Spleen (tissue), 11 donors: ENCODE results near the gene DBNL. TPM values are rescaled to one million over a fixed set of nuclear protein-coding genes. Genes with fewer than 3 reads are reported as not detected.
A peak's percentile ranks its signal among the peaks of the same experiment; 100 is the strongest.

ENCODE experiments used
- DNase-seq: peaks from one replicate; pipeline ENCODE4 v3.0.0-alpha.2; 2020
- H3K27ac ChIP-seq, 8 donors: fragments of 200-600 bp; sonication (generic) in 7 of 8; 1 replicate in 4 of 8; 2 replicates in 4 of 8; pipeline versions ENCODE4 v1.5.0 to v1.8.0; 2016 to 2021; ENCODE audit warnings: inconsistent platforms in 4 of 8, mild to moderate bottlenecking in 4 of 8, moderate library complexity in 1 of 8
- H3K27me3 ChIP-seq, 7 donors: fragments of 200-600 bp; sonication (generic) in 6 of 7; replicated peaks in 1 of 7; 1 replicate in 4 of 7; 2 replicates in 3 of 7; pipeline versions ENCODE4 v1.5.0 to v1.8.0; 2016 to 2021; ENCODE audit warnings: inconsistent platforms in 3 of 7, mild to moderate bottlenecking in 1 of 7
- H3K36me3 ChIP-seq, 6 donors: fragments of 200-600 bp; sonication (generic) in 5 of 6; 1 replicate in 4 of 6; 2 replicates in 2 of 6; pipeline versions ENCODE4 v1.5.0 to v1.8.0; 2016 to 2021; ENCODE audit warnings: inconsistent platforms in 2 of 6
- H3K4me1 ChIP-seq, 6 donors: fragments of 200-600 bp; sonication (generic) in 5 of 6; 1 replicate in 3 of 6; 2 replicates in 3 of 6; pipeline versions ENCODE4 v1.5.0 to v1.8.0; 2016 to 2021; ENCODE audit warnings: inconsistent platforms in 3 of 6
- H3K4me3 ChIP-seq, 8 donors: fragments of 200-600 bp; sonication (generic) in 7 of 8; 1 replicate in 4 of 8; 2 replicates in 4 of 8; pipeline versions ENCODE4 v1.5.0 to v1.8.0; 2016 to 2021; ENCODE audit warnings: inconsistent platforms in 4 of 8, mild to moderate bottlenecking in 4 of 8, moderate library complexity in 2 of 8
- H3K9me3 ChIP-seq, 8 donors: fragments of 200-600 bp; sonication (generic) in 7 of 8; 1 replicate in 4 of 8; 2 replicates in 4 of 8; pipeline versions ENCODE4 v1.5.0 to v1.8.0; 2016 to 2021; ENCODE audit warnings: inconsistent platforms in 4 of 8
- POLR2A ChIP-seq, 3 donors: fragments of 450-650 bp; IDR thresholded peaks; one replicate each; pipeline ENCODE4 v1.5.1; 2017; ENCODE audit warnings: antibody characterized with exemption in 3 of 3, mild to moderate bottlenecking in 1 of 3
- POLR2AphosphoS5 ChIP-seq, 3 donors: sonication (generic); formaldehyde crosslinking; IDR thresholded peaks; one replicate each; pipeline ENCODE4 v1.5.1; 2017; ENCODE audit warnings: antibody characterized with exemption in 3 of 3
- WGBS, 5 donors: extraction: QIAGEN DNeasy Blood & Tissue Kit in 3 of 5; methylation state at CpG; one replicate each; pipeline versions ENCODE4 v1.1.5 to v1.1.7; 2013 to 2018; 5-methylcytosine and 5-hydroxymethylcytosine counted together
- intact Hi-C: fragments of 100-400 bp; cut with DNase I; formaldehyde crosslinking; loops from one replicate; pipeline ENCODE4 v1.15.0; 2023; ENCODE audit warnings: low total_unique reads
- polyA plus RNA-seq, 3 donors: library from polyadenylated mRNA; stranded (reverse); fragments of 200-250 nt; gene quantifications; one replicate each; pipeline ENCODE4 v1.2.1, GENCODE V29; 2013
- total RNA-seq, 7 donors: library from RNA; depleted of rRNA in 3 of 7; stranded (reverse); fragments of >200 nt in 3 of 7; fragmentation: NEBNext Ultra II Directional in 4 of 7; extraction: Animal tissue kit (Norgen Biotek cat#: 25700) in 4 of 7; gene quantifications; one replicate each; pipeline versions ENCODE4 v1.1.0 to v1.2.1, GENCODE V29; 2016 to 2021
- TF ChIP-seq, protein P1 (sequence below), 11 experiments: fragments of 200-600 bp in 7 of 11; fragments of 450-650 bp in 4 of 11; sonication (generic) in 4 of 11; IDR thresholded peaks in 8 of 11; conservative IDR thresholded peaks in 3 of 11; 1 replicate in 7 of 11; 2 replicates in 4 of 11; pipeline versions ENCODE4 v1.4.0 to v1.8.0; 2016 to 2021; ENCODE audit warnings: antibody characterized with exemption in 11 of 11, inconsistent platforms in 4 of 11, mild to moderate bottlenecking in 1 of 11
- donor health status: healthy with polysubstance abuse.
- donor health status: DM: no; HTN: no; CAD: no; lungs with moderate emphysema.
- donor health status: DM: no; HTN: no; CAD: no.
- donor health status: Bipolar disorder and iron deficiency.
- donor health status: healthy.
- donor health status: DM: no; HTN: no; CAD: no.
- donor health status: DM: yes; HTN: yes; CAD: no.

Gene DBNL
- total and polyA plus RNA-seq, 10 donors = 118 to 257 (median 206) TPM

DNA sequence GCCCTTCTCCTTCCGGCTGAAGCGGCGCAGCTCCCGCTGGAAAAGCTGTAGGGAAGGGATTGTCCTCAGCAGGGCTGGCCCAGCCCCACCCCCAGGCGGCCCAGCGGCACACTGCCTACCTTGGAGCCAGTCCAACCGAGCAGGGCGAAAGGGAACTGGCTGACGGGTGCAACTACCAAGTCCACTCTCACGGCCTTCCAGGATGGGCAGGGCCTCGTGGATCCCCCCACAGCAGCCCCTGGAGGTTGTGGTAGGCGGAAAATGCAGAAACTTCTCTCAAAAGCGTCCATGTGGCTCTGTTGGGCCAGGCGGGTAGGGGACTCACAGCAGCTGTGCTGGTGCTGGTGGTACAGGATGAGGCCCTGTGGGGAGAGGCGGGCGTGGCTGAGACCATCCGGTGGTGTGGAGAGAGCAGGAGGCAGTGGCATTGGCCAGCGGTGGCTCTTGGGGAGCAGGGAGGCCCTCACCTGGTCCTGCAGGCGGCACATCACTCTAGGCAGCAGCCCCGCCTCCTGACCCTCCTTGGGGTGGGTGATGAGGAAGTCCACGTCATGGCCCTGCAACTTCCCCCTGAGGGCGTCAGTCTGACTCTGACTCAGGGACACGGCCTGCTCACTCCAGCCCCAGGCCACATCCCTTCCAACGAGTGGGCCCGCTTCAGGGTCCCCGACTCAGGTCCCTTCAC is 29.3 kb downstream of the DBNL start:
- Histone ChIP-seq H3K27me3 (no peaks in the 10 kb centered on the region), H3K9me3 (no peaks in the 10 kb centered on the region), H3K27ac (peak overlapping the region; percentile 86 to 98 (median 94)), H3K36me3 (peaks cover 0 to 68% (median 56%) of the 10 kb centered on the region in 6 donors), H3K4me1 (peaks cover 18 to 83% (median 48%) of the 10 kb centered on the region in 6 donors), H3K4me3 (peak overlapping the region in 3 of 8 donors; percentile 2 to 61 (median 4))
- TF ChIP-seq, protein P1, sequence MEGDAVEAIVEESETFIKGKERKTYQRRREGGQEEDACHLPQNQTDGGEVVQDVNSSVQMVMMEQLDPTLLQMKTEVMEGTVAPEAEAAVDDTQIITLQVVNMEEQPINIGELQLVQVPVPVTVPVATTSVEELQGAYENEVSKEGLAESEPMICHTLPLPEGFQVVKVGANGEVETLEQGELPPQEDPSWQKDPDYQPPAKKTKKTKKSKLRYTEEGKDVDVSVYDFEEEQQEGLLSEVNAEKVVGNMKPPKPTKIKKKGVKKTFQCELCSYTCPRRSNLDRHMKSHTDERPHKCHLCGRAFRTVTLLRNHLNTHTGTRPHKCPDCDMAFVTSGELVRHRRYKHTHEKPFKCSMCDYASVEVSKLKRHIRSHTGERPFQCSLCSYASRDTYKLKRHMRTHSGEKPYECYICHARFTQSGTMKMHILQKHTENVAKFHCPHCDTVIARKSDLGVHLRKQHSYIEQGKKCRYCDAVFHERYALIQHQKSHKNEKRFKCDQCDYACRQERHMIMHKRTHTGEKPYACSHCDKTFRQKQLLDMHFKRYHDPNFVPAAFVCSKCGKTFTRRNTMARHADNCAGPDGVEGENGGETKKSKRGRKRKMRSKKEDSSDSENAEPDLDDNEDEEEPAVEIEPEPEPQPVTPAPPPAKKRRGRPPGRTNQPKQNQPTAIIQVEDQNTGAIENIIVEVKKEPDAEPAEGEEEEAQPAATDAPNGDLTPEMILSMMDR (IDR thresholded peaks at IDR 0.05 in 8 of 11, conservative IDR thresholded peaks at IDR 0.05 in 3 of 11) = peak in 3 of 11 experiments; percentile 18 to 22 (median 20)
- no peak for TF ChIP-seq POLR2A (IDR thresholded peaks at IDR 0.05)
- TF ChIP-seq POLR2AphosphoS5 (IDR thresholded peaks at IDR 0.05) = peak; percentile 88 to 91 (median 91)
- intact Hi-C loops = no loop called here
- peak; percentile 98 for DNase-seq
- WGBS, 5 donors = 21 to 58% (median 40%) methylated on average over 8 to 26 of the region's 26 CpGs

DNA sequence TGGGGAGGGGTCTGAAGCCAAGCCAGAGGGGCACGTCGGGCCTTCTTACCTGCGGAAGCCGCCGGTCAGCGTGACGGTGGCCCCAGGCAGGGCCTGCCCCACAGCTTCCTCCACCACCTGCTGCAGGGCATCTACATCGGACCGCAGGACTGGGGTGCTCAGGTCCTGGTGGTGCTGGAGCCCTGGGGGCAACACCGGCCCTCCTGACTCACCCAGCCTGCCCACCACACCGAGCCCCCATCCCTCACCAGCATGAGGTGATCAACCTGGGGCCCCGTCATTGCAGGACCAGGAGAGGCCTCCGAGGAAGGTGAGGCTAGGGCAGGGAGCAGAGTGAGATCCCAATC is 29.8 kb downstream of the DBNL start:
- TF ChIP-seq POLR2AphosphoS5 (IDR thresholded peaks at IDR 0.05) (peak in 1 of 3 donors; percentile 82), POLR2A (IDR thresholded peaks at IDR 0.05) (no peak)
- TF ChIP-seq, protein P1 (IDR thresholded peaks at IDR 0.05 in 8 of 11, conservative IDR thresholded peaks at IDR 0.05 in 3 of 11) = no peak
- H3K4me1 ChIP-seq = peaks cover 18 to 88% (median 54%) of the 10 kb centered on the region in 6 donors
- no peaks in the 10 kb centered on the region for H3K9me3 ChIP-seq
- peak overlapping the region in 3 of 8 donors; percentile 2 to 61 (median 4) for H3K4me3 ChIP-seq
- H3K27ac ChIP-seq = peak overlapping the region; percentile 86 to 98 (median 94)
- H3K36me3 ChIP-seq = peaks cover 0 to 73% (median 60%) of the 10 kb centered on the region in 6 donors
- intact Hi-C loops = no loop called here
- DNase-seq = no peak
- no peaks in the 10 kb centered on the region for H3K27me3 ChIP-seq
- WGBS, 5 donors = 47 to 91% (median 62%) methylated on average over 2 to 13 of the region's 13 CpGs

GRCh38 chr7:44075296-44076075 is 31.0 kb downstream of the DBNL start:
- Histone ChIP-seq H3K4me1 (peaks cover 19 to 98% (median 65%) of the 10 kb centered on the region in 6 donors), H3K4me3 (no peak overlapping the region), H3K36me3 (peaks cover 0 to 85% (median 72%) of the 10 kb centered on the region in 6 donors), H3K27ac (peak overlapping the region in 6 of 8 donors; percentile 86 to 98 (median 94)), H3K27me3 (no peaks in the 10 kb centered on the region), H3K9me3 (no peaks in the 10 kb centered on the region)
- intact Hi-C loops = no loop called here
- 86 to 93% (median 90%) methylated on average over 15 to 17 of the region's 17 CpGs for whole genome bisulfite sequencing, 5 donors
- peak; percentile 72 for DNase-seq
- TF ChIP-seq POLR2A (IDR thresholded peaks at IDR 0.05) = no peak
- TF ChIP-seq POLR2AphosphoS5 (IDR thresholded peaks at IDR 0.05) = peak in 1 of 3 donors; percentile 58
- TF ChIP-seq, protein P1 (IDR thresholded peaks at IDR 0.05 in 8 of 11, conservative IDR thresholded peaks at IDR 0.05 in 3 of 11) = no peak
